Stimulated activated CD8-positive, alpha-beta memory T cell treated with anti-CD3 and anti-CD28 coated beads, Interleukin-15, amount 100 ng/mL, for 48 hours (primary cell): ENCODE data around the gene AHNAK2.

Source experiments
- DNase-seq, 2 donors: peaks; one replicate each; pipeline ENCODE4 v3.0.0-alpha.2; 2020; ENCODE audit warnings: low read depth in 2 of 2

The AHNAK2 gene

DNA sequence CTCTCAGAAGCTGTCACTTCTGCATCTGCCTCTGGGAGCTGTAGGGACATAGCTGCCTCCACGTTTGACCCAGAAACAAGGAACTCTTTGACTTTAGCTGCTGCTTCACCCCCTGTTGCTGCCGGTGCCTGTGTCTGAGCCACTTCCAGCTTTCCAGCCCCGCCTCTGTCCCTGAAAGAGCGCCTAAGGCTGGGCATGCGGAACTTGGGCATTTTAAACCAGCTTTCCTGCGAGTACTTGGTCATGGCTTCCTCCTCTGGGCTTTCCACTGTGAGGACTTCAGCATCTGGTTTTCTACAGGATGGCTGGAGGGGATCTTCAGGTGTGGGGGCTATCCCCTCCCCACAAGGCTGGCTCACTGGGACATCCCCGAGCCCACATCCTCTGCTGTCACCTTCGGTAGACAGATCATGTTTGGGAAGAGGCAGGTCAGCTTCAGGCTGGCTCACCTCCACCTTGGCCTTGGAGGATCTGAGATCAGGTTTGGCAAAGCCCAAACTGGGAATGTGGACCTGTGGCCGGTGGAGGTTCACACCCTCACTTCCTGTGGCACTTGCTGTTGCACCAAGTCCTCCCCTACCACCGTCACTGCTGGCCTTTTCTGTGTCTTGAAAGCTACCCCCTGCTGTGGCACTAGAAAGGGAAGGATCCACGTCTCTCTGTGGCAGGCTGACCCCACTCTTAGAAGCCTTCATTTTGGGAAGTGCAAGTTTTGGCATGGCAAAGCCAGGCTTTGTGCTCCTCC lies 38.3 kb downstream of the AHNAK2 start:
- DNase-seq: no peak

DNA sequence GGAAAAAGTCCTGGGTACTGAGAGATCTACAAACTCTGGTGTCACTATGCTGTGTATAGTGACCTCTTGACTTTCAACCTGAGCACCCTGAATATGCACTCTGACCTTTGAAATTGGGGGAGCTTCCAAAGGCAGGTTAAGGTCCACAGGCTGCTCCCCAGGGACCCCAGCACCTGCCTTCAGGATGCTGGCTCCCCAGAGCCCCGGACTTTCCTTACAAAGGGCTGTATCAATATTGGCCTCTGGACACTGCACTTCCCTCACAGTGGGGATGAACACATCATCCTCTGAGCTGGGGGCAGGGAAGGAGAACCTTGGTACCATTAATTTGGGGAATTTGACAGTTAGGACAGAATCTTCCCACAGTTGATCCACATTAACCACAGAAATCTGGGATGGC lies 39.2 kb downstream of the AHNAK2 start:
- no peak for DNase-seq

DNA sequence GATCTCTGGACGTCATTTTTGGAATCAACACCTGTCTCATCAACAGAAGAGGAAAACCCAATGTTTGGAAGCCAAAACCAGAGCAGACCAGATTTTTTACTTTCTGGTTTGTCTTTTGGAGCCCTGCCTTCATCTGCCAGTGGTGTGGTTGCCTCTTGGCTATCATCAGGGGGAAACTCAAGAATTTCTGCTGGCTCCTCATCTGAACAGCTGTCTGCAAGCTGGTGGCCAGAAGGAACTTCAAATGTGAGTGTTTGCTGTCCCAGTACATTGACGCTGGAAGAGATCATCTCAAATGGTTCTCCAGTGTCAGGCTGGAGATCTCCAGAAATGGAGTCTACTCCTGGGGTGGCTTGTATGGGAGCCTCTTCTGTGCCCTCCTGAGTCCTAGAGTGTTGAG lies 39.7 kb downstream of the AHNAK2 start:
- no peak for DNase-seq

DNA sequence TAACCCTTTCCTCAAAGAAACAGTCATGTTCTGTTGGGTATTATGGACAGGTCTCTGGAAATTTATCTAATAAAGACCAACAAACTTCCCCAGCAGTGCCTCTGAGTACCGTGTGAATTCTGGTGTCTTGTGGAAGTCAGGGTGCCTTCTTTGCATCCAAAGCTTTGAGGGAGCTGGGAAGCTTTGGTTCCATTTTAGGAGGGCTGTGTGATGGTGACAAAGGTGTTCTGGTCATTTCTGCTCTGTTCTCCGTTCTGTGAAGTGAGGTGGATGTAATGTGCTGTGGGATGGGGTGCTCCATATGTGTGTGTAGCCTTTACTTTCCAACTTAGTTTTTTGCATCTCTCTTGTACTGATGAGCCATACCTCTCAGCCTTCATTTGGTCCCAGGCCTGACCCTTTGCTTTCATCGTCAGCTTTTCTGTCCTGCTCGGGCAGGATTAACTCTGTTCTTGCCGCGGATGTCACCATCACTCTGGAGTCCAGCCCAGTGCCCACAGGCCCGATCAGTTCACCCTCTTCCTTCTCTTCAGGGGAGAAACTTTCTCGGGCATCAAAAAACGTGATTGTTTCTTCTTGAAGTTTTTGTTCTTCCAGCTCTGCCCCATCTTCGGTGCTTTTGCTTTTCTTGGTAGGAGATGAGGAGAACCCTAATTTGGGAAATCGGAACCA lies 40.3 kb downstream of the AHNAK2 start:
- DNase-seq: no peak

DNA sequence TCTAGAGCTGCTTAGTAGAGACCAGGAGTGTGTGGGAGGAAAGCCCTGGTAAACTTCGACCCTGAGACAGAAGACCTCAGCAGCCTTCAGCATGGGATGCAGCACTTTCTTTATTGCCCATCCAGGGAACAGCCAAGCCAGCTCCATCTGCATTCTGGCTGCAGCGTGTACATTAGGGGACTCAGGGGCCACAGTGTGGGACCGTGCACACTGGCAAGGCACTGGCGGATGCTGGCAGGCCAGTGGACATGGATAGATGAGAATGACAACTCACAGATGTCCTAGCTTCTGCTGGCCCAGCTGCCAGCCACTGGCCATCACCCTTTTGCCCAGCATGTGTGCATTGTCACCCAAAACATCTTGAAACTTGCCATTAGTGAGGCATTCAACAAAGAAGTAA lies 41.0 kb downstream of the AHNAK2 start:
- no peak for DNase-seq

DNA sequence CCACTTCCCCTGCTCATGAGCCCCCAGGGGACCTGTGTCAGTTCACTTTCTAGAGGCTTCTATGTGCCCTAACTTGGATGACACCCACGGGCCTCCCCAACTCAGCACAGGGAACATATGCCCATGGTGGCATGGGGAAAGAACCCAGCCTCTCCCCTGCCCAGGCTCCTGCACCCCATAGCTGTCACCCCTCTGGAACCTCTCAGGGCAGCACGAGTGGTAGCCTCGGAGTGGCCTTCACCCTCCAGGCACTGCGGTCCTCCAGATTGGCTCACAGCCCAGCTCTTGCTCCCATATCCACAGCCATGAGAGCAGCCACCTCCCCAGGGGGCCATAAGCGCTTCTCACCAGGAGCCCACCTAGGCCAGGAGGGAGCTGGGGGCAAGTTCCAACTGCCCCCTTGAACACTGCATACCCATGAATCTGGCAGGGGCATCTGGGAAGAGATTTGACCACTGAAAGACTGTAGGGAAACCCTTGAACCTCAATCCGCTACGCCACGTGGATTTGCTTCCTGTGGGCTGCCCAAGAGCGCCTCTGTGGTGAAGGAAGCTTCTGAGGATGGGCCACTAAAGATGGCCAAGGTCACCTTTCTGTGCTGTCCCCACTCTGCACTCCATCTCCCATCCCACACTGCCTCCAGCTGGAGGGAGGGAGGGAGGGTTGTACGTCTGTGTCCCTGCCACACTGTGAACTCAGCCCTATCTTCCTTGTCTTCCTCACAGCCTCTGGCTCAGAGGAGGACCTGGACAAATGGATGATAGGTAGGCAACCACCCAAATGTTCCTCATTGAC lies 41.6 kb downstream of the AHNAK2 start:
- DNase-seq: no peak

DNA sequence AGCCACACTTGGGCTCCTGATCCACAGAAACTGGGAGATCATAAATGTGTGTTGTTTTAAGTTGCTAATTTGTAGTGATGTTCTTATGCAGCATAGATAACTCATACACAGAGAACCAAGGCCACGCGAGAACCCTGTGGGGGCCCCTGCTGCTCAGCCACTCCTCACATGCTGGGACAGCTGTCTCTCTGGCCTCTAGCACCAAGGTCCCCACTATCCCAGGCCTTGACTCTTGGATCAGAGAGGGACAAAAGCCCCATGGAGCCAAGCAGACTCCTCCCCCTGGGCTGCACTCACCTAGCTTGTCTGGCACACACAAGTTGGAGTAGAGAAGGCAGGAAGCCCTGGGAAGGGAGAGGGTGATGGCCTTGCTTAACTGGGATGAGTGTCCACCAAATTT lies 42.2 kb downstream of the AHNAK2 start:
- no peak for DNase-seq

DNA sequence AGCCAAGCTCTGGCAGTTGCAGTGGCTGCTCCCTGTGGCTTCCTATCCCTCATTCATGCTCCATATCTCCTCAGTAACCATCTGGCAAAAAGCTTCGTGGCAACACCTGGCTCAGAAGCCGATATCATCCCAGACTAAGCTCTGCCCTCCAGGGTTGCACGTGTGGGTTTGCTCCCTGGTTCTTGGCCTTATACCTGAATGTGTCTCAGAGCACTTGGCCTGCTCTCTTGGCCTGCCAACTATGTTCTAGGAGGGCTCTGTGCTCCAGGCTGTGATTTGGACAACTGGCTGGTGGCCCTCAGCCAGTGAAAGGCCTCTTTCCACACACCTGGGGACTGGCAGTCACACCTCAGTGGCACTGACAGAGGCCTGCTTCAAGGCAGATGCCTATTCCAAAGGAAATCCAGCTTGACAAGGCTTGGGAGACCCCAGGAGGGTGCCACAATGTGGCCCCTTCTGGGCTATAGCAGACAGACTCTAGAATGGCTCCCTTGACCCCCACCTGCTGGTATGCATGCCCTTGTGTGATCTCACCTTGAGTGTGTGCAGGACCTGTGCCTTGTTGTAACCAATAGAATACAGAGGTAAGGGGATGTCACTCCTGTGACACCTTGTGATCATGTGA lies 43.0 kb downstream of the AHNAK2 start:
- no peak for DNase-seq

DNA sequence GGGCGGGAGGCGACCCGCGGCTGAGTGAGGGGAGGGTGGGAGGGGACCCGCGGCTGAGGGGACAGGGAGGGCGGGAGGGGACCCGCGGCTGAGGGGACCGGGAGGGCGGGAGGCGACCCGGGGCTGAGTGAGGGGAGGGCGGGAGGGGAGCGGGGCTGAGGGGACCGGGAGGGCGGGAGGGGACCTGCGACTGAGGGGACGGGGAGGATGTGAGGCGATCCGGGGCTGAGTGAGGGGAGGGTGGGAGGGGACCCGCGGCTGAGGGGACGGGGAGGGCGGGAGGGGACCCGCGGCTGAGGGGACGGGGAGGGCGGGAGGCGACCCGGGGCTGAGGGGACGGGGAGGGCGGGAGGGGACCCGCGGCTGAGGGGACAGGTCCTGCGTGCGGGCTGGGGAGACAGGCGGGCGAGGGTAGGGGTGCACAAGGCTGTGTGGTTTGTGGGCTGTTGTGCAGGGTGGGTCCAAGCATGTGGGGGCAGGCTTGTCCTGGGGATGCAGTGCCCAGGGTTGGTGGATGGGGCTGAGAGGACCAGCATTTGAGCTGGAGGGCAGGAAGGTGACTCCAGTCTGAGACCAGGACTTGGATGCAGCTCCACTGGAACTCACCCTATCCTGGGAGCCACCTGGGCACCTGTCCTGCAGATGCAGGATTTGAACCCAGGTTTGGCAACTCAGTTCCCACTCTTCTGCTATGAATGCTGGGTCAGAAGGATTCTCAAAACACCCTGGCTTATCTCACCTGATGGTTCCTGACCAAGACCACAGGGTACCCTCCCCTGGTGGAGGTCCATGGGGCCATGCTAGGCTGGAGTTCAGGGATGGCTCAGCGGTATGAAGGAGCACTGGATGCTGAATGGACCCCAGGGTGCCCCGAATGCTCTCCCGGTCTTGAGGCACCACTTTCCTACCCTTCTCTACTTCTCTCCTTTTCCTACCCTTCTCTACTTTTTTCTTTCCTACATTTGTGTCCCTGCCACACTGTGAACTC lies 44.1 kb downstream of the AHNAK2 start:
- DNase-seq: no peak

DNA sequence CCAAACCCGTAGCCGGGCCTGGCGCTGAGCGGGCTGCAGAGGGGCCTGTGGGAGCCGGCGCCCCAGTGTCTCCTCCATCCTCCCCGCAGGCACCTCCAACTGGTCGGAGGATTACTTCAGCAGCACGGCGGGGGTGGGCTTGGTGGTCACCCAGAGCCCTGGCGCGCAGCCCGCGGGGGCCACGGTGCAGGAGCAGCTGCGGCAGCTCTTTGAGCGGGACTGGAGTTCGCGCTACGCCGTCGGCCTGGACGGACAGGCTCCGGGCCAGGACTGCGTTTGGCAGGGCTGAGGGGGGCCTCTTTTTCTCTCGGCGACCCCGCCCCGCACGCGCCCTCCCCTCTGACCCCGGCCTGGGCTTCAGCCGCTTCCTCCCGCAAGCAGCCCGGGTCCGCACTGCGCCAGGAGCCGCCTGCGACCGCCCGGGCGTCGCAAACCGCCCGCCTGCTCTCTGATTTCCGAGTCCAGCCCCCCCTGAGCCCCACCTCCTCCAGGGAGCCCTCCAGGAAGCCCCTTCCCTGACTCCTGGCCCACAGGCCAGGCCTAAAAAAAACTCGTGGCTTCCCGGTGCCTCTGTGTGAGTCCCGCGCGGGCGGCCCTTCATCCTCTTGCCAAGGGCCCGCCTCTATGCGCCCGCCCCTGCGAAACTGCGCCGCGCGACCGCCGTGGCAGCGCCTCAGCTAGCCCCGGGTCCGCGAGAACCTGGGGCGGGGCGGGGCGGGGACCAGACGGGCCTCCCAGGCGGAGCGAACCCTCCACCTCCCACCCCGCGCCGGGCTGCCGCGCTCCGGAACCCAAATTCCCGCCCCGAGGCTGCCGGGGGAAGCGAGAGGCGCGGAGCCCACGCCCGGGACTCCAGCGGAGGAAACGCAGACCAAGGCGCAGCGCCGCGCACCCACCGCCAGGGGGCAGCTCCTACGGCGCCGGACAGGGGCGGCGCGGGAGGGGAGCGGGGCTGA lies 45.2 kb downstream of the AHNAK2 start:
- peak; percentile 75 for DNase-seq

DNA sequence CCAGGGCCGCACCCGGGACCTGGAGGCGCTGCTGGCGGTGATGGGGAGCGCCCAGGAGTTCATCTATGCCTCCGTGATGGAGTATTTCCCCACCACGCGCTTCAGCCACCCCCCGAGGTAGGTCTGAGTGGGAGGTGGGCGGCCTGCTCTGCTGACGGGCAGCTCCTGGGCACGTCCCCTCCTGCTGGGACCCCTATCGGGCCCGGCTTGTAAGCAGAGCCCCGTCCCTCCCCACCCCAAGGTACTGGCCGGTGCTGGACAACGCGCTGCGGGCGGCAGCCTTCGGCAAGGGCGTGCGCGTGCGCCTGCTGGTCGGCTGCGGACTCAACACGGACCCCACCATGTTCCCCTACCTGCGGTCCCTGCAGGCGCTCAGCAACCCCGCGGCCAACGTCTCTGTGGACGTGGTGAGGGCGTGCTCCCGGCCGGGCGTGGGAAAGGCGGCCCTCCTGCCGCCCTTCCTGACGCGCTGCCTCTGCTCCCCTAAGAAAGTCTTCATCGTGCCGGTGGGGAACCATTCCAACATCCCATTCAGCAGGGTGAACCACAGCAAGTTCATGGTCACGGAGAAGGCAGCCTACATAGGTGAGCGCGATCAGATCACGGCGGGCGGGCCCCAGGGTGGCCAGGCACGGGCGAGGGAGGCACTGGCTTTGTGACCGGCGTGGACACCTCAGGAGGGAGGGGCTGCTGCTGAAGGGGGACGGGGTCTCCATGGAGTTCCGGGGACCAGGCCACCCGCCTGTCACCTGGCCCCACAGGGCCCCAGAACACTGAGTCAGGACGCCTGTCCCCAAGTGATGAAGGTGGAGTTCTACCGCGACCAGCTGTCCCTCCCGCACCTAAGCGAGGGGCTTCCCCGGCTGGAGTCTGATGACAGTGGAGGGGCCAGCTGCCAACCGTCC lies 46.2 kb downstream of the AHNAK2 start:
- DNase-seq: no peak

DNA sequence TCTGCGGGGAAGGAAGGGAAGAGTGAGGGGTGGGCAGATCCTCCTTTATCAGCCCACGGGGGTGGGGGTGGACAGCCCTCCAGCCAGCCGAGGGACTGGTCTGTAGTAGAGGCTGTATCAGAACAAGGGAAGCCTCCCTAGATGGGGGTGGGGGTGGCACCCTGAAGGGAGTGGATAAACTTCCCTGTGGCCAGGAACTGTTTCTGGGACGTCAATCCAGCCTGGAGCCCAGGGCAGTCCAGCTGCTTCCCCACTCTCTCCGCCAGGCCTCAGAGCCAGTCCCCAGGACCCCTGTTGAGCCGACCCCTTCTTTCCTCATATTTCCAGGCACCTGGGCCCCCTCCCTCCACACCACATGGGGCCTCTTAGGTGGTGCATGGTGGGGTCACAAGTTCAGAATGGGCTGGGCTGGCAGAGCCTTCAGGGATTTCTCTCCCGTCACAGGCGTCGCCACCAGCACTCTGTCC lies 46.8 kb downstream of the AHNAK2 start:
- no peak for DNase-seq

DNA sequence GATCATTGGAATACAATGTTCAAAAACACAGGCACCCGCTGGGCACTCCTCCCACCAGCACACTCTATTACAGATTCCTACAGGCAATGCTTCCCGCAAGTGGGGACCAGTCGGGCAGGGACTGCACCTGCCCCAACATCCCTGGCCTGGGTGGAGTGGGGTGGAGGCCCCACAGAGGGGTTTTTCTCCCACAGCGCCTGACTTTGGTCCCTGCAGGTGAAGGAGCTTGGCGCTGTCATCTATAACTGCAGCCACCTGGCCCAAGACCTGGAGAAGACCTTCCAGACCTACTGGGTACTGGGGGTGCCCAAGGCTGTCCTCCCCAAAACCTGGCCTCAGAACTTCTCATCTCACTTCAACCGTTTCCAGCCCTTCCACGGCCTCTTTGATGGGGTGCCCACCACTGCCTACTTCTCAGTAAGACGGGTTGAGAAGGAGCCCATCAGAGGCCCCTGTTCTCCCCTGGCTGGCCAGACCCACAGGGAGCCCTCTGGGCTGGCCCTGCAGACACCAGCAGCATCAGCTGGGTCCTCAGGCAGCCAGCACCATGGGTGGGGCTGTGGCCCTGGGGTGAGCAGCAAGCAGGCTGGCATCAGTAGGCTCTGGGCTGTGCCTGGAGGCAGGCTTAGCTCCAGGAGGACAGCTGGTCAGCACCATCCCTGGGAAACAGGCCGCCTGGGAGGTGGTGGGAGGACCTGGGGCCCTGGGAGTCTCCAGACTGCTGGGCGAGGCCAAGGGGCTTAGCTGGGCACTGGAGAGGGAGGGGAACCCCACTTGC lies 47.5 kb downstream of the AHNAK2 start:
- DNase-seq: no peak

DNA sequence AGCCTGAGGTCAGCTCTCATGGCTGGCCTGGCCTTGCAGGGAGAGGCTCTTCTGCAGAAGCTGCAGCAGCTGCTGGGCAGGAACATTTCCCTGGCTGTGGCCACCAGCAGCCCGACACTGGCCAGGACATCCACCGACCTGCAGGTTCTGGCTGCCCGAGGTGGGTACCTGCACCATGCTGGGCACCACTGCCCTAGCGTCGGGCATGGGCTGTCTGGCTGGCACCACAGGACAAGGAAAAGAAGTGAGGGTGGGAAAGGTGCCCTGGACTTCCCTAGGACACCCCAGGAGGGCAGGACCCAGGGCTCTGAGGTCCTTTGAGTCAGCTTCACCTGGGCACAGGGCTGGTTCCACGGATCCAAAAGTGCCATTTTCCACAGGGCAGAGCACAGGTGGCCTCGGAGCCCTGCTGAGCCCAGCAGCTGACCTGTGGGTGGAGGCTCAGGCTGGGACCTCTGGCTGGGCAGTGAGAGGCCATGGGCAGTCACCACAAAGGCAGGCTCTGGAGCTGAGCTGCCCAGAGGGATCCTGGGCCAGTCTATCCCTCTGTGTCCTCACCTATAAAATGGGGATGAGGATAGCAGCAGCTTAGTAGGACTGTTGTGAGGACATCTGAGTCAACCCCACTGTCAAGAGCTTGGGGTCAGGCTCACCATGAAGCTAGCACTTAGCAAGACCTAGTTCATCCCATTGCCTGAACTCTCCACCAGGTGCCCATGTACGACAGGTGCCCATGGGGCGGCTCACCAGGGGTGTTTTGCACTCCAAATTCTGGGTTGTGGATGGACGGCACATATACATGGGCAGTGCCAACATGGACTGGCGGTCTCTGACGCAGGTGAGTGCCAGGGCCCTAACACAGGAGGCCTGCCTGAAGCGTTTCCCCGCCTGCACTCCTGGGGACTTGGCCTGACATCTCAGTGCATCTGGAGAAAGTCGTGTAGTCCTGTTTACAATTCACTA lies 48.6 kb downstream of the AHNAK2 start:
- no peak for DNase-seq

DNA sequence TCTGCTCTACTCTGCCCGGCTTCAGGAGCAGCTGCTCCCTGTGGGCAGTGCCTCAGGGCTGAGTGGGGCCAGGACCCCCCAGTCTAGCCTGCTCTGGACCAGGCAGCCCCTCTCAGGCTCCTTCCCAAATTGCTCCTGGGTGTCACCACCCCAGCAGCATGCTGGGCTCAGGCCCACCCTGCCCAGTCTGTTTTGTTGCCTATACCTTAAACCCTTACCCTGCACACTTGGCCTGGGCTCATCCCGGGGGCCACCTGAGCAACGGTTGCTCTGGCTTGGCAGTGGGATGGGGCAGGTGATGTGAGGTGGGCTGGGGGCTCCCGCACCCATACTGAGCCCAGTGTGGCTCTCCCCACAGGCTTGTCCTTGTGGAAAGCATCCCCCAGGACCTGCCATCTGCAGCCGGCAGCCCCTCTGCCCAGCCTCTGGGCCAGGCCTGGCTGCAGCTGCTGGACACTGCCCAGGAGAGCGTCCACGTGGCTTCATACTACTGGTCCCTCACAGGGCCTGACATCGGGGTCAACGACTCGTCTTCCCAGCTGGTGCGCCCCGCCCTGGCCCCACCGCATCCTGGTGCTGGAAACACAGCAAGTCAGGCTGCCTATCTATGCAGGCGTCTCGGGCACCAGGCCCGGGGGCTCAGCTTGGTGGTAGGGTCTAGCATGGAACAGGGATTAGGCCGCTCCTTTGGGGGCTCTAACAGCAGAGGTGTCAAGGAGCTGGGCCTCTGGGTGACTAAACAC lies 49.6 kb downstream of the AHNAK2 start:
- DNase-seq: no peak

DNA sequence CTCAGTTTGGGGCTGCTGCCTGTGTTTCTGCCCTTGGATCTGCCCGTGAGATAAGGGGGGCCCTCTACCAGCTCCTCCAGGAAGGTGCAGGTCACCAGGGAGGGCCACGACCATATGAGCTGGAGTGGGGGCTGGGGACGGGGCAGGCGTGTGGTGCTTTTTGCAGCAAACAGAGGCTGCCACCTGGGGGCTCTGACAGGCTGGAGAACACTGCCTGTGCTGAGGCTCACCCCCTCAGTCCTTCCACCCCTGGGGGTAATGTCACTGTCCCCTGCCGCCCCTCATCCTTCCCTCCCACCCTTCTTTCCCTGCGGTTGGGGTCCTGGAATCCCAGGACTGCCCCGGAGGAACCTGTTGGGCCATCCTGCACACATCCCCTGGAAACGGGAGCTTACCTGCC lies 50.3 kb downstream of the AHNAK2 start:
- no peak for DNase-seq
